ENCODE data around the gene CAV1. TPM values are rescaled to one million over a fixed set of nuclear protein-coding genes. Genes with fewer than 3 reads are reported as not detected.

Gene CAV1
- total and polyA plus RNA-seq, 2 of the 13 experiments (the other 11 are each of a cell fraction or from before 2014, with no cell fraction given): 0.40 TPM; not detected in 1

GRCh38 chr7:116539879-116540278, 15.0 kb downstream of the CAV1 start:
- H3K79me2 ChIP-seq (ENCODE audit: insufficient read depth, low read length): no peaks in the 10 kb centered on the region
- 64% methylated on average over 3 of the region's 3 CpGs for WGBS (ENCODE audit: low lambda C conversion rate)
- no peaks in the 10 kb centered on the region for H3K9me3 ChIP-seq (ENCODE audit: low read length)
- ChIA-PET POLR2A (no interaction called here), CTCF (ENCODE audit: low intra/inter-chr PET ratio, low total read pairs) (no interaction called here)
- H2AFZ ChIP-seq (ENCODE audit: low read length): no peak overlapping the region
- H3K36me3 ChIP-seq (replicated peaks in 1 of 2; ENCODE audit: control insufficient read depth in 1 of 2, insufficient read depth in 2 of 2, low read length in 2 of 2): no peaks in the 10 kb centered on the region
- H4K20me1 ChIP-seq (ENCODE audit: insufficient read depth, low read length): no peaks in the 10 kb centered on the region
- H3K4me2 ChIP-seq (ENCODE audit: low read depth, low read length): no peak overlapping the region
- no peak overlapping the region for H3K27ac ChIP-seq (ENCODE audit: extremely low read length, insufficient read depth, low read length)
- ATAC-seq (no peak), DNase-seq (ENCODE audit: low spot score) (no peak), FAIRE-seq (no peak)
- intact Hi-C loops (cut with micrococcal nuclease; ENCODE audit: unreplicated experiment): no loop called here
- H3K4me3 ChIP-seq (replicated peaks in 1 of 3; ENCODE audit: insufficient read depth in 1 of 3, low read depth in 2 of 3, low read length in 3 of 3): no peak overlapping the region
- H3K9ac ChIP-seq (ENCODE audit: insufficient read depth, low read depth, low read length): no peak overlapping the region
- no peaks in the 10 kb centered on the region for H3K27me3 ChIP-seq (ENCODE audit: control insufficient read depth in 1 of 2, insufficient read depth in 2 of 2, low read length in 2 of 2)
- BruUV-seq (replicated peaks): no TSS peak
- in situ Hi-C loops (cut with HindIII; ENCODE audit: extremely low pct_ligation_motif_present, low pct_unique_long_range_greater_than_20kb): no loop called here
- peaks cover 13% of the 10 kb centered on the region for H3K4me1 ChIP-seq (ENCODE audit: insufficient read depth, low read length)
- TF ChIP-seq ZNF550 (CRISPR knock-in tag; IDR thresholded peaks at IDR 0.05; ENCODE audit: borderline replicate concordance) (no peak), ZNF441 (CRISPR knock-in tag; IDR thresholded peaks at IDR 0.05; ENCODE audit: borderline replicate concordance) (no peak), SUZ12 (IDR thresholded peaks at IDR 0.05; ENCODE audit: low read depth, low read length) (no peak), HMGXB4 (CRISPR knock-in tag; IDR thresholded peaks at IDR 0.05; ENCODE audit: borderline replicate concordance in 1 of 2, low read depth in 1 of 2) (no peak), MYPOP (CRISPR knock-in tag; IDR thresholded peaks at IDR 0.05) (no peak), ZNF446 (CRISPR knock-in tag; IDR thresholded peaks at IDR 0.05) (no peak), ZNF280D (CRISPR knock-in tag; IDR thresholded peaks at IDR 0.05) (no peak), DR1 (CRISPR knock-in tag; IDR thresholded peaks at IDR 0.05) (no peak), ZSCAN9 (CRISPR knock-in tag; IDR thresholded peaks at IDR 0.05; ENCODE audit: borderline replicate concordance) (no peak), SRF (IDR thresholded peaks at IDR 0.05; ENCODE audit: low read depth, low read length) (no peak), ZNF331 (CRISPR knock-in tag; IDR thresholded peaks at IDR 0.05) (no peak), ZNF776 (CRISPR knock-in tag; IDR thresholded peaks at IDR 0.05) (no peak), HNF1A (IDR thresholded peaks at IDR 0.05; ENCODE audit: low read depth) (no peak), HNF1A (CRISPR knock-in tag; IDR thresholded peaks at IDR 0.05; ENCODE audit: borderline replicate concordance) (no peak), HDAC2 (CRISPR knock-in tag; IDR thresholded peaks at IDR 0.05) (no peak), MEF2D (CRISPR knock-in tag; IDR thresholded peaks at IDR 0.05) (no peak)

Data from HepG2 (cell line).